Measurements from ENCODE around the gene CTBP1. TPM values are rescaled to one million over a fixed set of nuclear protein-coding genes. Genes with fewer than 3 reads are reported as not detected.

The CTBP1 gene
- total RNA-seq, 1 experiment from 2014 or later, result 187 TPM

- Histone ChIP-seq H3K4me3 (ENCODE audit: low read depth, low read length, poor library complexity, severe bottlenecking) (no peak overlapping the region), H3K27me3 (replicated peaks; ENCODE audit: insufficient read depth, low read depth, low read length, poor library complexity) (no peaks in the 10 kb centered on the region), H3K4me1 (ENCODE audit: insufficient read depth, low read length, poor library complexity, severe bottlenecking) (no peaks in the 10 kb centered on the region), H3K36me3 (ENCODE audit: insufficient read depth, low read length, poor library complexity, severe bottlenecking) (peaks cover 66% of the 10 kb centered on the region), H3K27ac (ENCODE audit: low read depth, low read length, poor library complexity, severe bottlenecking) (no peak overlapping the region), H3K9me3 (ENCODE audit: low read depth, low read length, poor library complexity, severe bottlenecking) (no peaks in the 10 kb centered on the region)
- DNase-seq (ENCODE audit: low spot score), result no peak
- CTCF ChIA-PET, result no interaction called here
- intact Hi-C loops (cut with micrococcal nuclease; ENCODE audit: unreplicated experiment), result no loop called here
- no TSS peak for BruUV-seq (replicated peaks)
- POLR2A ChIA-PET (ENCODE audit: low non-redundant PET), result no interaction called here
- TF ChIP-seq CTCF (conservative IDR thresholded peaks at IDR 0.05; ENCODE audit: low read depth, low read length) (no peak), EZH2 (IDR thresholded peaks at IDR 0.05; ENCODE audit: borderline replicate concordance, low read depth, low read length, poor library complexity, severe bottlenecking) (no peak)
These were observed 12.8 kb downstream of the CTBP1 start for GRCh38 chr4:1236103-1236641.

GRCh38 chr4:1235381-1236102 is 13.4 kb downstream of the CTBP1 start:
- Histone ChIP-seq H3K4me1 (ENCODE audit: insufficient read depth, low read length, poor library complexity, severe bottlenecking) (no peaks in the 10 kb centered on the region), H3K27me3 (replicated peaks; ENCODE audit: insufficient read depth, low read depth, low read length, poor library complexity) (no peaks in the 10 kb centered on the region), H3K36me3 (ENCODE audit: insufficient read depth, low read length, poor library complexity, severe bottlenecking) (peaks cover 65% of the 10 kb centered on the region), H3K27ac (ENCODE audit: low read depth, low read length, poor library complexity, severe bottlenecking) (peak overlapping the region; percentile 16), H3K4me3 (ENCODE audit: low read depth, low read length, poor library complexity, severe bottlenecking) (no peak overlapping the region), H3K9me3 (ENCODE audit: low read depth, low read length, poor library complexity, severe bottlenecking) (no peaks in the 10 kb centered on the region)
- TF ChIP-seq CTCF (conservative IDR thresholded peaks at IDR 0.05; ENCODE audit: low read depth, low read length) (no peak), EZH2 (IDR thresholded peaks at IDR 0.05; ENCODE audit: borderline replicate concordance, low read depth, low read length, poor library complexity, severe bottlenecking) (no peak)
- intact Hi-C loops (cut with micrococcal nuclease; ENCODE audit: unreplicated experiment), result no loop called here
- ChIA-PET POLR2A (ENCODE audit: low non-redundant PET) (no interaction called here), CTCF (no interaction called here)
- DNase-seq (ENCODE audit: low spot score), result no peak
- no TSS peak for BruUV-seq (replicated peaks)

- H3K9me3 ChIP-seq (ENCODE audit: low read depth, low read length, poor library complexity, severe bottlenecking), result no peaks in the 10 kb centered on the region
- intact Hi-C loops (cut with micrococcal nuclease; ENCODE audit: unreplicated experiment), result no loop called here
- POLR2A ChIA-PET (ENCODE audit: low non-redundant PET), result no interaction called here
- H3K36me3 ChIP-seq (ENCODE audit: insufficient read depth, low read length, poor library complexity, severe bottlenecking), result peaks cover 70% of the 10 kb centered on the region
- no peaks in the 10 kb centered on the region for H3K4me1 ChIP-seq (ENCODE audit: insufficient read depth, low read length, poor library complexity, severe bottlenecking)
- no peaks in the 10 kb centered on the region for H3K27me3 ChIP-seq (replicated peaks; ENCODE audit: insufficient read depth, low read depth, low read length, poor library complexity)
- TF ChIP-seq EZH2 (IDR thresholded peaks at IDR 0.05; ENCODE audit: borderline replicate concordance, low read depth, low read length, poor library complexity, severe bottlenecking) (no peak), CTCF (conservative IDR thresholded peaks at IDR 0.05; ENCODE audit: low read depth, low read length) (no peak)
- CTCF ChIA-PET, result no interaction called here
- no peak overlapping the region for H3K27ac ChIP-seq (ENCODE audit: low read depth, low read length, poor library complexity, severe bottlenecking)
- no TSS peak for BruUV-seq (replicated peaks)
- H3K4me3 ChIP-seq (ENCODE audit: low read depth, low read length, poor library complexity, severe bottlenecking), result no peak overlapping the region
- no peak for DNase-seq (ENCODE audit: low spot score)
These were observed 14.1 kb downstream of the CTBP1 start for GRCh38 chr4:1234811-1235292.

All from A673 (cell line).